Vagina (tissue), 2 donors: Measurements from ENCODE around the gene PARVA. TPM values are rescaled to one million over a fixed set of nuclear protein-coding genes. Genes with fewer than 3 reads are reported as not detected.

Experiments used
- DNase-seq, 2 donors: peaks; one replicate each; pipeline ENCODE4 v3.0.0-alpha.2; 2017; ENCODE audit errors: extremely low spot score in 2 of 2
- H3K27ac ChIP-seq: fragments of 200-600 bp; sonication (generic); one replicate; pipeline ENCODE4 v1.5.1; 2019
- H3K27me3 ChIP-seq: fragments of 200-600 bp; sonication (generic); one replicate; pipeline ENCODE4 v1.5.1; 2019
- H3K36me3 ChIP-seq, 2 donors: fragments of 200-600 bp; sonication (generic); one replicate each; pipeline ENCODE4 v1.5.1; 2017 to 2019
- H3K4me1 ChIP-seq: fragments of 200-600 bp; sonication (generic); one replicate; pipeline ENCODE4 v1.5.1; 2019
- H3K4me3 ChIP-seq, 2 donors: fragments of 200-600 bp; sonication (generic); 1 replicate in 1 of 2; 2 replicates in 1 of 2; pipeline ENCODE4 v1.5.1; 2016 to 2019
- H3K9me3 ChIP-seq: fragments of 200-600 bp; sonication (generic); one replicate; pipeline ENCODE4 v1.5.1; 2019
- CTCF ChIP-seq, 3 experiments: fragments of 450-650 bp in 2 of 3; fragments of 200-600 bp in 1 of 3; sonication (generic) in 1 of 3; IDR thresholded peaks; one replicate each; pipeline ENCODE4 v1.5.1; 2017 to 2019; ENCODE audit warnings: antibody characterized with exemption in 3 of 3, mild to moderate bottlenecking in 2 of 3, moderate library complexity in 2 of 3
- POLR2A ChIP-seq, 2 donors: fragments of 450-650 bp; IDR thresholded peaks; one replicate each; pipeline ENCODE4 v1.6.1; 2017; ENCODE audit warnings: antibody characterized with exemption in 2 of 2, mild to moderate bottlenecking in 2 of 2, moderate library complexity in 2 of 2
- POLR2AphosphoS5 ChIP-seq, 2 donors: sonication (generic); formaldehyde crosslinking; IDR thresholded peaks; one replicate each; pipeline ENCODE4 v1.9.0; 2017; ENCODE audit warnings: antibody characterized with exemption in 2 of 2, mild to moderate bottlenecking in 2 of 2, low read depth in 1 of 2; ENCODE audit not compliant: insufficient read depth in 1 of 2
- intact Hi-C: fragments of 100-400 bp; cut with DNase I; formaldehyde crosslinking; loops from one replicate; pipeline ENCODE4 v1.15.1; 2023
- total RNA-seq: library from RNA; depleted of rRNA; stranded (reverse); fragments of >200 nt; gene quantifications from one replicate; pipeline ENCODE4 v1.2.3, GENCODE V29; 2016

The PARVA gene
- total RNA-seq, 1 donor from 2014 or later = 51.1 TPM

DNA sequence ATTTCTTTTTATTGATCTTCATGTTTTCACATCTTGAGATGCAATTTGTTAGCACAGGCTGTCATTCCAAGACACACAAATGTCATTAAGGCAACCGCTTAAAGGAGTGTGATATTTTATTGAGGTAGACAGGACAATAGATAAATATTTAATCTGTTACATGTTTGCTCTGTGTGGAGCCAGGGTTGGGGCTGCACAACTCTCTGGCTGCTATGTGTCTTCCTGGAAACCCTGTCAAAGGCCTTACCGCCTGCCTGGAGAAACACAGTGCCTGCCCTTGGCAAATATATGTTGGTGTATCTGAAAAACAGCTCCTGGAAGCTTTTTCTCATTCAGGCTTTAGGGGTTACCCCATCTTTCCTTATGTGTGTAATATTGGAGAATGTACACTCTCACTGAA lies 157.2 kb downstream of the PARVA start:
- no peaks in the 10 kb centered on the region for H3K9me3 ChIP-seq
- H3K36me3 ChIP-seq = no peaks in the 10 kb centered on the region
- peaks cover 23% of the 10 kb centered on the region for H3K4me1 ChIP-seq
- intact Hi-C loops = no loop called here
- TF ChIP-seq POLR2AphosphoS5 (IDR thresholded peaks at IDR 0.05; ENCODE audit: insufficient read depth in 1 of 2, low read depth in 1 of 2) (no peak), POLR2A (IDR thresholded peaks at IDR 0.05) (no peak), CTCF (IDR thresholded peaks at IDR 0.05) (no peak)
- H3K4me3 ChIP-seq = no peak overlapping the region
- H3K27ac ChIP-seq = no peak overlapping the region
- no peaks in the 10 kb centered on the region for H3K27me3 ChIP-seq
- no peak for DNase-seq

DNA sequence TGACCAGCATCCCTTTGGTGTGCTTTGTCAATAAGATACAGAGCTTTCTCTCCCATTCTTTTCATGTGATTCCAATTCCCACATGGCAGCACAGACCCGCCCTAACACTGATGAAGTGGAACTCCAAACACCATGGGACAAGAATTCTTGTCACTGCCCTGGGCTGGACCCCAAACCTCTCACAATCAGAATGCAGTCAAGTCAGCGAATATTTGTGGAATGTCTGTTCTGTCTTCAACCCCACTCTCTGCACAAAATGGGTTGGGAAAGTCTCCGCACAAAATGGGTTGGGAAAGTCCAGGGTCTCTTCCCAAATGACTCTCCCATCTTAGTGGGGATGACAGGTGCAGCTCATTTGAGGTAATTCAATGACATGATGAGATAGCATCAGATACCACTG lies 157.9 kb downstream of the PARVA start:
- no peak for DNase-seq
- TF ChIP-seq POLR2AphosphoS5 (IDR thresholded peaks at IDR 0.05; ENCODE audit: insufficient read depth in 1 of 2, low read depth in 1 of 2) (no peak), CTCF (IDR thresholded peaks at IDR 0.05) (no peak), POLR2A (IDR thresholded peaks at IDR 0.05) (no peak)
- no peak overlapping the region for H3K4me3 ChIP-seq
- H3K36me3 ChIP-seq = no peaks in the 10 kb centered on the region
- no peaks in the 10 kb centered on the region for H3K9me3 ChIP-seq
- intact Hi-C loops = no loop called here
- H3K4me1 ChIP-seq = peaks cover 26% of the 10 kb centered on the region
- H3K27ac ChIP-seq = no peak overlapping the region
- H3K27me3 ChIP-seq = no peaks in the 10 kb centered on the region

DNA sequence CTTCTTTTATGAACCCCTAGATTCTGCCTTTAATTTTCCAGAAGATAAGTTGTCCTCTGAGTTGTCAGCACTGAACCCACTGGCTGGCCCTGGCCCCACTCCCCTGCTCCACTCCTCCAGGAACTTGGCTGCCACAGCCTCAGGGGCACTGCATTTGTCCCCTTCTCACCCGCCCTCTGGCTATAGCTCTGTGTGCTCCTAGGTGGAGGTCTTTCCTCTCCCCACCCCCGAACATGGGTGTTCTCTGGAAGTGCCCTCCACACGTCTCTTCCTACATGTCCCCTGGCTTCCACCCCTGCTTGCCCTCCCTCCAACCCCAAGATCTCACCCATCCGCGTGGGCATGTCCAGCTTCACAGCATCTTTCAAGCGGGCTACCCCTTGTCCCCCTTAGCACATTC lies 159.2 kb downstream of the PARVA start:
- Histone ChIP-seq H3K4me3 (no peak overlapping the region), H3K36me3 (no peaks in the 10 kb centered on the region), H3K4me1 (peaks cover 38% of the 10 kb centered on the region), H3K27ac (no peak overlapping the region), H3K27me3 (no peaks in the 10 kb centered on the region), H3K9me3 (no peaks in the 10 kb centered on the region)
- DNase-seq = no peak
- TF ChIP-seq POLR2A (IDR thresholded peaks at IDR 0.05) = no peak
- no peak for TF ChIP-seq POLR2AphosphoS5 (IDR thresholded peaks at IDR 0.05; ENCODE audit: insufficient read depth in 1 of 2, low read depth in 1 of 2)
- intact Hi-C loops = no loop called here

- no peak for DNase-seq
- Histone ChIP-seq H3K9me3 (no peaks in the 10 kb centered on the region), H3K27ac (peak overlapping the region; percentile 58), H3K4me3 (no peak overlapping the region), H3K27me3 (no peaks in the 10 kb centered on the region), H3K4me1 (peaks cover 39% of the 10 kb centered on the region), H3K36me3 (no peaks in the 10 kb centered on the region)
- TF ChIP-seq POLR2AphosphoS5 (IDR thresholded peaks at IDR 0.05; ENCODE audit: insufficient read depth in 1 of 2, low read depth in 1 of 2) (no peak), POLR2A (IDR thresholded peaks at IDR 0.05) (no peak), CTCF (IDR thresholded peaks at IDR 0.05) (no peak)
- intact Hi-C loops = no loop called here
Measured at GRCh38 chr11:12537778-12538401, 160.5 kb downstream of the PARVA start.

- Histone ChIP-seq H3K27ac (peak overlapping the region; percentile 64), H3K27me3 (no peaks in the 10 kb centered on the region), H3K36me3 (no peaks in the 10 kb centered on the region), H3K4me3 (no peak overlapping the region), H3K4me1 (peaks cover 39% of the 10 kb centered on the region), H3K9me3 (no peaks in the 10 kb centered on the region)
- intact Hi-C loops = no loop called here
- peak in 1 of 2 donors; percentile 77 for DNase-seq
- no peak for TF ChIP-seq POLR2A (IDR thresholded peaks at IDR 0.05)
- TF ChIP-seq POLR2AphosphoS5 (IDR thresholded peaks at IDR 0.05; ENCODE audit: insufficient read depth in 1 of 2, low read depth in 1 of 2) = no peak
- TF ChIP-seq CTCF (IDR thresholded peaks at IDR 0.05) = no peak
Measured at GRCh38 chr11:12538889-12539421, 161.6 kb downstream of the PARVA start.
